Cardiac fibroblast (primary cell): ENCODE results near the gene SCN3A.

Experiments used
- DNase-seq, 2 donors: peaks; one replicate each; pipeline versions ENCODE4 v3.0.0 to v3.0.0-alpha.2; 2010; ENCODE audit warnings: low read depth in 2 of 2
- H3K4me3 ChIP-seq, 2 donors: replicated peaks in 1 of 2; 1 replicate in 1 of 2; 2 replicates in 1 of 2; pipeline ENCODE4 v1.5.1; 2011; ENCODE audit warnings: low read depth in 2 of 2, low read length in 2 of 2, mild to moderate bottlenecking in 2 of 2, moderate library complexity in 1 of 2
- CTCF ChIP-seq: IDR thresholded peaks from one replicate; pipeline ENCODE4 v1.5.1; 2011; ENCODE audit warnings: low read depth, mild to moderate bottlenecking, low read length, inconsistent platforms

SCN3A gene

GRCh38 chr2:165079432-165079831 lies 124.4 kb downstream of the SCN3A start:
- H3K4me3 ChIP-seq = no peak overlapping the region
- TF ChIP-seq CTCF = no peak
- DNase-seq = no peak

- TF ChIP-seq CTCF = no peak
- no peak for DNase-seq
- H3K4me3 ChIP-seq = no peak overlapping the region
These were observed 124.9 kb downstream of the SCN3A start for GRCh38 chr2:165078913-165079312.

GRCh38 chr2:165074884-165075283 lies 129.0 kb downstream of the SCN3A start:
- DNase-seq = no peak
- no peak for TF ChIP-seq CTCF

GRCh38 chr2:165074323-165074722 lies 129.5 kb downstream of the SCN3A start:
- TF ChIP-seq CTCF = no peak
- H3K4me3 ChIP-seq = no peak overlapping the region
- no peak for DNase-seq

More at GRCh38 chr2:165074884-165075283, 129.0 kb downstream of the SCN3A start:
- H3K4me3 ChIP-seq = no peak overlapping the region

GRCh38 chr2:165070076-165070475 lies 133.8 kb downstream of the SCN3A start:
- DNase-seq = no peak
- TF ChIP-seq CTCF = no peak
- H3K4me3 ChIP-seq = no peak overlapping the region

- H3K4me3 ChIP-seq = no peak overlapping the region
- no peak for DNase-seq
- no peak for TF ChIP-seq CTCF
These were observed 134.7 kb downstream of the SCN3A start for GRCh38 chr2:165069151-165069550.

GRCh38 chr2:165068487-165068757 lies 135.4 kb downstream of the SCN3A start:
- H3K4me3 ChIP-seq = no peak overlapping the region
- no peak for TF ChIP-seq CTCF
- no peak for DNase-seq
